ENCODE measurements around the gene RBM20.
A peak's percentile ranks its signal among the peaks of the same experiment; 100 is the strongest.

The RBM20 gene

DNA sequence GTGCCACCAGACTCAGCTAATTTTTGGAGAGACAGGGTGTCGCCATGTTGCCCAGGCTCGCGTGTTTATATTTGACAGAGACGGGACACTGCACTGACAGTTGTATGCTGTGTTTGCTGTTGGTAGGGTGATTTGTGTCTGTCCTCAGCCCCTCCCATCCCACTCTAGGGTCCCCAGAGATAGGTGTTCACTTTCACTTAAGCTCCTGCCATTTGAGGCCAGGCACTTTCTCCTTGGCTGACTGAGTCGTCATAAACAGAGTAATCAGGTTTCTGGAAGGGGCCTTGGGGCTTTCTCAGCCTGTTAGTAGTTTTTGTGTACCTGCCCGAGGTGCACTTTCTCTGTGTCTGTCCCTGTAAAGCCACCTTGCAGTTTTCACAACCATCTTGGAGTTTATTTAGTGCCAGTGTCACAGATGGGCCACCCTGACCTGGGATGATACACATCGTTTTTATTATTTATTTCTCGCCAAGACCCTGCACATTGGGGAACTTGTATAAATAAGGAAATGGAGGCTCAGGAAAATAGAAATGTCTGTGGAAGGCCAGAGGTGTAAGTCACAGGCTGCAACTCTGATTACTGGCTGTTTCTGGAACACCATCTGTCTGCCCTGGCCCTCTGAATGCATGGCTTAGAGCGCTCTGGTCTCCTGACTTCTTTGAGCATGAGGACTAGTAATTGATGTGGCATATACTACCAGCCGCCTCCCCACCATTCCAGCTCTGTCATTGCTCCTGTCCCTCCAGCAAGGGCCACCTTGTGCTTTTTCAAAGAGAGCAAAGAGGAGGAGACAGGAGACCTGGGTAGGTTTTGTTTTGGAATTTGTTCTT, 145.7 kb downstream of the RBM20 start:
- no peak for DNase-seq

DNA sequence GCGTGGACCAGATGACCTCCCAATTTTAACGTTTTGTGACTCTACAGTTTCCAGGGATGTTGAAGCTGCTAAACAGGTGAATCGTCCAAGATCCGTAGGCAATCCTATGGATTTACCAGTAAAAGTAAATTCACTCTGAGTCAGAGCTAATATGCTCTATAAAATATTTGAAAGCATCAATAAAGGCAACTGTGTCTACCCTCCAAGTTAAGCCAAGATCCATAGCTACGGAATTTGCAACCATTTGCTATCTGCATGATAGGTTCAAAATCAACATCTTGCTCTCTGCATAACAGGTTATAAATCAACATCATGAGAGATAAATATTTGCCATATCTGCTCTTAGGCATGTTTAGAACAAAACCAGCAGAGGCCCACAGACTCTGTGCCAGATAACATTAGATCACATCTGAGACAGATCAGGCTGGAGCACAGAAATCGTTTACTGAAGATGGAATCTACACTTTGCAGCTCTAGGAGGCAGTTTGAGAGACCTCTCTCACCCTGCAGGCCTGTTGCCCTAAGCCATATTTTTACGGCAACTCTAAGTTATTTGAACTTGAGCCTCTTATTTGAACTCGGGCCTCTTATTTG, 146.9 kb downstream of the RBM20 start:
- no peak for DNase-seq

DNA sequence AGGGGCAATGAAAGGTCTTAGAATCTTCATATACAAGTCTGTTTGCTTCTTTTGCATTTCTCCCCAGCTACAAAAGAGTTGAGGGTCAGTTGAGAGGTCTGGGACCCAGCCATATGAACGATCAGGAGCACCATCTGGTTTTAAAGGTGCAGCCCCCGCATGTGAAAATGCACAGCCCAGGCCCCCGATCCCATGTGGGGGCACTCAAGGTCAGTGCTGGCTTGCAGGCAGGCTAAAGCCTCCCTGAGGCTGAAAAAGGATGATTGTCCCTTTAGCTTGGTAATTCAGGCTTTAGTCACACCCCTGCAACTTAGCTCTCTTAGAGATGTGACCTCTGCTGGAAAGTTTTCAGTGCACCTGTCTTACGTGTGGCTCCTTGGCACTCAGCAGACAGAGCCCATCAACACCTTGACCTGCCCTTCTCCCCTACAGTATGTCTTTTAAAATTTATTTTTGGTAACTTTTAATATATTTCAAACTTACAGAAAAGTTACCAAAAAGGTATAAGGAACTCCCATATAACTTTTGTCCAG, 147.5 kb downstream of the RBM20 start:
- no peak for DNase-seq

DNA sequence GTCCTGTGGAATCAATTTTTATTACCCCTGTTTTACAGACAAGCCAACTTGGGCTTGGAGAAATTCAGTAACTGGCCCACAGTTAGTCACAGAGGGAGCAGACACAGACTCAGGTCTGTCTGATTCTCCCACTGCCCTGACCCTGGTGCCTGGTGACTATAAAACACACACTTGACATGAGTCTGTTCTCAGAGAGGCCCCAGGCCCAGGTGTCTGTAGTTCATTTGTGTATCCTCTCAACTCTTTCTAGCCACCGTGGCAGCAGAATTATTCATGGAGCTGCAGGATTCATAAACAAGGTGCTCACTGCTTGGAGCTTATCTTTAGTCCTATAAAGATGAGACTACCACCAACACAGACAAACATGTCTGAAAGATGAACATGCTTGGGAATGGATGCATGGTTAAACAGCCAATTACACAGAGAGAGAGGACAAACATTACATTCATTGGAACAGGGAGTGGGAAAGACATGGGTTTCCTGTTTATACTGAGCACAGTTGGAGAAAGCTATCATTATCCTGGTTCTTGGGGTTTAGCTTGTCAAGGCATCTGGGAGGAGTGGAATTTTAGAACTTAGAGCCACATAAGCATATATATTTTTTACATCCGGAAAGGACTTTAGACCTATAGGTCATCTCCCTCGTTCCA, 148.5 kb downstream of the RBM20 start:
- DNase-seq: no peak

DNA sequence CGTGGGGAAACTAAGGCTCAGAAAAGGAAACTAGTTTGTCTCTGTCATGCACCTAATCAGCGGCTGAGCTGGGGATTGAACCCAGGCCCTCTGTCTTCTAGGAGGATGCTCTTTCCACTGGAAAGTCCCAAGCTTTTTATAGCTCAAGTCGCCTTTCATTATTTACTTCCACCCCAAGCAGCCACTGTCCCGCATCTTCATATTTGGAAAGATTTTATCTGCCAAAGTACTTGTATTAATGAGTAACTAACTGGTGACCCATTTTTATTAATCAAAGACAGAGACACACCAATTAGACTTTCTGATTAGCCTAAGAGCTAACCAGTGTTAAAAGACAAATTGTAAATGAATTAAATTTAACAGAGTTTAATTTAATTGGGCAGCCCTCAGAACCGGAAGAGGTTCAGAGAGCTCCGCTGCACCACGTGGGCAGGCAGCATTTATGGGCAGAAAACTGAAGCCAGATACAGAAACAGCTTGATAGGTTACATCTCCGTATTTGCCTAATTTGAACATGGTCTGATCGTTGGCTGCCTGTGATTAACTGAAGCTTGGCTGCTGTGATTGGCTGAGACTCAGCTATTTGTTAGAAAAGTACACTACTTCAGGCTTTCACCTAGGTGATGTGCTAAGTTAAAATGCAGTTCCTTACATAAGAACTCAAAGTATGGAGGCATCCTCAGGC, 149.1 kb downstream of the RBM20 start:
- DNase-seq: no peak

GRCh38 chr10:110793886-110794285, 149.8 kb downstream of the RBM20 start:
- DNase-seq: no peak

DNA sequence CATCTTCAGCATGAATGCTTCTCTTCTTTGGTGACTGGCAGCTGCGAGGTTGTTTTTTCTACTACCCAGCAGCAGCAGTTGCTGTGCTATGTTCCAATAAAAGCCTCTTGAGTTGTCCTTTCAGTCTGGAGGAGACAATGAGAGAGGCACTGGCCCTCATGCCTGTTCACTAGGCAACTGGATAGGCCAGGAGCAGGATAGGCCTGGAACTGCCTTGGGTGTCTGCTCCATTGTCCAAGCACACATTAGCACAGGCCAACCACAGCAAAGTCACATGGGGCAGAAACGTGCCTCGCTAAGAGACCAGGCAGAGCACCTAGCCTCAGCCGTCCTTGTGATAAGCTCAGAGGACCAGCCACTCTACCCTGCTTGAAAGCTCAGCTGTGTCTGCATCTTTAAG, 150.7 kb downstream of the RBM20 start:
- DNase-seq: no peak

- DNase-seq: no peak
These were observed 153.3 kb downstream of the RBM20 start for GRCh38 chr10:110797416-110797815.

- DNase-seq: no peak
These were observed 154.2 kb downstream of the RBM20 start for GRCh38 chr10:110798340-110798739.

DNA sequence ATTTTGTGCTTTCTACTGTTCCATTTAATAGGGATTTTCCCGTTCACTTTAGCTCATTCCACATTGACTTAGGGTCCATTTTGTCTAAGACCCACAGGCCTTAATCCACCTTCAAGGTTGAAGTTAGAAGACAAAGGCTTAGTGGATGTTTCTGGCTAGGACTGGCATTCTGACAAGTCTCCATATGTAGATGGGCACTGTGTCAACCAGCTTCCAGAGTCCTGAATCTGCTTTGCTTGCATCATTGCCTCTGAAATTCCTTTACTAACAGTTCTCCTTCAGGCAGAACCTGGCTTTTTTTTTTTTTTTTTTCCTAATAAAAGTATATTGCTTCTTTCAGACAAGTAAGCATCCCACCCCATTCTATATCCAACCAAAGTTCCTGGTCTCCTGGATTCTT, 158.0 kb downstream of the RBM20 start:
- no peak for DNase-seq

DNA sequence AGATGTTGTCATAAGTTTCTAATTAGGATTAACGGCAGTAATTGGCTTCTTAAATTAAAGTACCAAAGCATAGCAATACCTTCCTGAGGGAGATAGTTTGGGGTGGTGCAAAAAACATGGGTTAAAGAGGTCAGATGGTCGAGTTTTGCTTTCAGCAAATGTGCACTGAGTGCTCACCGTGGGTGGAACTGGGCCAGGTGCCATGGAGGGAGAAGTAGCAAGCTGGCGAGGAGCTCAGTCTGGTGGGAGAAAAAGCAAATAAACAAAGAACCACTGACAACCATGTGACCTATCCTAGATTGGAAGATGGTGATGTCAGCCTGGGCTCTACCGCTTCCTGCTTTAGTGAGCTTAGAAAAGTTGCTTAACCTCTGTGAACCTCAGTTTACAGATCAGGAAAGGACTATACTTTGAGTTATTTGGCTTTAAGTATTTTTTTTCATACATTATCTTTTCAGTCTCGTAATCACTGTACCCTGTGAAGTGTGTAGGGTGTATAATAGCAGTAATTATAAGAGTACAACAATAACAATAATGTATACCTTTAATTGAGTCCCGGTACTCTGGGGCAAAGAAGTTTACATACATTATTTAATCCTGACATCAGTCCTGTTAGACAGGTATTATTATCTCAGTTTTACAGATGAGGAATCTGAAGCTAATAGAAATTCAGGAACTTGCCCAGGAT, 158.6 kb downstream of the RBM20 start:
- peak; percentile 60 for DNase-seq

DNA sequence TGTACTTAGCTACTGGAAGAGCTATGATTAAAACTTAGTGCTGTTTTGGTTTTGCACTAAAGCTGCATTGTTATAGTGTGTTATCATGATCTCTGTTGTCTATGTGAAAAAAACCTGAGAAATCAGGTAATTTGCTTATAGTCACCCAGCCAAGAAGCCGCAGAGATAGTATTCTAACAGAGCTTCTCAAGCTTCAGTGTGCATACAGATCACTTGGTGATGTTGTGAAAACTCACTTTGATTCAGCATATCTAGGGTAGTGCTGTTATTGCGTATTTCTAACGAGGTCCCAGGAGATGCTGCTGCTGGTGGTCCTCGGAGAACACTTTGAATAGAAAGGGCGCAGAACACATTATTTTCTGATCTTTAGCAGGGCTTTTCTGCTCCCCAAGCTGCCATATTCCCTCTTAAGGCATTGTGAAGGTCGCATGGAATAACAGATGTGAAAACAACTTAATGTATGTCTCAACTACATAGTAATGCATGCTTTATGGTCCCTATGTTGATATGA, 159.2 kb downstream of the RBM20 start:
- no peak for DNase-seq

GRCh38 chr10:110803830-110804338, 159.7 kb downstream of the RBM20 start:
- peak; percentile 15 for DNase-seq

DNA sequence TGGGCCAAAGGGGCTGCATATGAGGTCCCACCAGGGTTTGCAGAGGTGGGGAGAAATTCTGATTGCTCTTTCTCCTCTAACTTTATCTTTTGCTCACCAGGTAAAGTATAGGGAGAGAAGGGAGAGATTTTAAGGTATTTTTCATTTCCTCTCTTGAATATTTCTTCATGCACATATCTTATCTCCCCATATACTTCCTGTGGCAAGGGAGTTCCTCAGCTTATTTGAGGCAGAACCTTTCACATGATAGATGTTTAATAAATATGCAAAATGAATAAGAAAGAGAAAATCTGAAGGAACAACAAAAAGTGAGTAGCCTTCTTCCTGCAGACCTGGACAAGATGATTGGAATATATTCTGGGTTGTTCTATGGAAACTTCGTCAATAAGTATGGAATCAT, 160.2 kb downstream of the RBM20 start:
- no peak for DNase-seq

DNA sequence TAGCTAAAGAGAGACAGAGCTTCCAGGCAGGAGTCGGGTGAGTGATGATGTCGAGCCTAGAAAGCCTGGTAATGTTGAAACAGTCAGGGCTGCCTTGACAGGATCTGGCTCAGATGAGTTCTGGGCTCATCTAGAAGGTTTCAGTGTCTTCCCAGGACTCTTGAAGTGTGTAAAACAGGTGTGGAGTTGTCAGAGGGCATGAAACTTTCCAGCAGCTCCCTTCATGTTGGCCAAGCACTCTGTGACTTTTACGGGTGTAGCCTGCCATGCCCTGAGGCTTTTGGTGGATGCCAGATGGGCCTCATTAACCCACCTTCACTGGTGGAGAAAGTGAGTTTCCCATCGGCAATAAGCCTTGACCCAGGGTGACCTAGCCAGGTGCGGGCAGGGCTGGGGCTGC, 161.2 kb downstream of the RBM20 start:
- no peak for DNase-seq

GRCh38 chr10:110806335-110806734, 162.2 kb downstream of the RBM20 start:
- DNase-seq: no peak

DNA sequence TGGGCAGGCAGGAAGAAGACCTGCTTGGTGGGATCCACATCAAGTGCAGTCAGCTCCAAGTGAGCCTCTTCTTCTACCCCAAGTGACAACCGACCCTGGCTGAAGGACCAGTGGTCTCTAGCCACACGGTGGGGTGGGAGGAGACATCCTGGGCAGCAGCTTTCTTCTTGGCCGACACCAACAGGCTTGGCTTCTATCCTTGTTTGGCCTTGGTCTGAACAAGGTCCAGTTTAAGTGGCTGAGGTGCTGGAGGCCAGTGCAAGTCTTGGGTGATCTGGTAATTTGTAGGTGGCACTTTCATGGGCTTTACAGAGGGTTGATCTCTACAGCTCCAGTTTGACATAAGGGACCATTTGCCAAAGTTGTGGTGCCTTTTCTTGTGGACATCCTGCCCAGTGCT, 164.0 kb downstream of the RBM20 start:
- no peak for DNase-seq

GRCh38 chr10:110808615-110809014, 164.5 kb downstream of the RBM20 start:
- no peak for DNase-seq

DNA sequence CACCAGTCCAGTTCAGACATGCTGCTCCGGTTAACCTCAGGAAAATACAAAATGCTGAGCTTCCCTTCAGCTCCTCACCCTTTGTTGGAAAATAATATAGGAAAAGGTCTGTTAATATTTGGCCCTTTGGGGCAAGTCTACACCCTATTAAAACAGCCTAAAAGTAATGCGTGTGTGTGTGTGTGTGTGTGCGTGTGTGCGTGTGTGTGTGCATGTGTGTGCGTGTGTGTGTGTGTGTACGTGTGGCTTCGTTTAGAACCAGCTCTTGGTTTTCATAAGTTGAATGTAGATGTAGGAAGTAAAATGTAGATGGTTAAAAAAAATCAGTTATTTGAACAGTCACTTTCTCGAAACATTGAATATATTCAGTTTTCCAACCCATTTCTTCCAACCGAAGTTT, 166.5 kb downstream of the RBM20 start:
- DNase-seq: no peak

GRCh38 chr10:110811791-110812581, 167.8 kb downstream of the RBM20 start:
- DNase-seq: no peak

GRCh38 chr10:110812583-110812982, 168.4 kb downstream of the RBM20 start:
- DNase-seq: no peak

Data from central memory CD4-positive, alpha-beta T cell (primary cell).